MM.1S (cell line): ENCODE results near the gene USP54.

ENCODE experiments used
- DNase-seq: peaks from one replicate; pipeline ENCODE4 v3.0.0-alpha.2; 2015
- H2AFZ ChIP-seq: fragments of 300-600 bp; sonication (generic); 2 replicates; pipeline ENCODE4 v1.6.0; 2016; ENCODE audit warnings: antibody characterized with exemption, low read length
- H3F3A ChIP-seq: fragments of 300-600 bp; sonication (generic); 2 replicates; pipeline ENCODE4 v1.6.1; 2016; ENCODE audit warnings: mild to moderate bottlenecking, antibody characterized with exemption, low read length, moderate library complexity, mixed read lengths; ENCODE audit not compliant: insufficient read depth
- H3K27ac ChIP-seq: fragments of 300-600 bp; sonication (generic); 2 replicates; pipeline ENCODE4 v1.5.1; 2016; ENCODE audit warnings: mild to moderate bottlenecking, low read length
- H3K27me3 ChIP-seq: fragments of 300-600 bp; sonication (generic); replicated peaks from 2 replicates; pipeline ENCODE4 v1.6.0; 2016; ENCODE audit warnings: low read length; ENCODE audit not compliant: insufficient read depth
- H3K36me3 ChIP-seq: fragments of 300-600 bp; sonication (generic); replicated peaks from 2 replicates; pipeline ENCODE4 v1.6.1; 2016; ENCODE audit warnings: mild to moderate bottlenecking, low read length, mixed read lengths; ENCODE audit not compliant: insufficient read depth
- H3K4me1 ChIP-seq: fragments of 300-600 bp; sonication (generic); 2 replicates; pipeline ENCODE4 v1.6.1; 2016; ENCODE audit warnings: low read length, mixed read lengths
- H3K4me2 ChIP-seq: fragments of 300-600 bp; sonication (generic); 2 replicates; pipeline ENCODE4 v1.6.0; 2016; ENCODE audit warnings: low read depth, low read length
- H3K4me3 ChIP-seq: fragments of 300-600 bp; sonication (generic); 2 replicates; pipeline ENCODE4 v1.5.1; 2016; ENCODE audit warnings: low read length, mixed read lengths
- H3K79me2 ChIP-seq: fragments of 300-600 bp; sonication (generic); 2 replicates; pipeline ENCODE4 v1.6.1; 2016; ENCODE audit warnings: mixed run types, low read length, mixed read lengths
- H3K9ac ChIP-seq: fragments of 300-600 bp; sonication (generic); 2 replicates; pipeline ENCODE4 v1.6.1; 2016; ENCODE audit warnings: low read length, mixed read lengths
- H3K9me2 ChIP-seq: fragments of 300-600 bp; sonication (generic); replicated peaks from 2 replicates; pipeline ENCODE4 v1.6.1; 2016; ENCODE audit warnings: mild to moderate bottlenecking, low read length, mixed read lengths; ENCODE audit not compliant: insufficient read depth
- H3K9me3 ChIP-seq: fragments of 300-600 bp; sonication (generic); replicated peaks from 2 replicates; pipeline ENCODE4 v1.6.1; 2016; ENCODE audit warnings: mild to moderate bottlenecking, low read length, mixed read lengths; ENCODE audit not compliant: insufficient read depth
- H4K20me1 ChIP-seq: fragments of 300-600 bp; sonication (generic); 2 replicates; pipeline ENCODE4 v1.6.1; 2016; ENCODE audit warnings: mild to moderate bottlenecking, low read length, moderate library complexity, mixed read lengths; ENCODE audit not compliant: insufficient read depth
- CTCF ChIP-seq: fragments of 300-600 bp; sonication (generic); IDR thresholded peaks from 2 replicates; pipeline ENCODE4 v1.5.1; 2016; ENCODE audit warnings: antibody characterized with exemption, low read length, mixed read lengths
- EZH2 ChIP-seq: fragments of 300-600 bp; sonication (generic); optimal IDR thresholded peaks from 2 replicates; pipeline ENCODE3; 2017; ENCODE audit warnings: low read depth, mild to moderate bottlenecking, antibody characterized with exemption, low read length, mixed read lengths
- EZH2phosphoT487 ChIP-seq: fragments of 300-600 bp; sonication (generic); IDR thresholded peaks from 2 replicates; pipeline ENCODE4 v1.6.1; 2018; ENCODE audit warnings: antibody characterized with exemption, low read length

The USP54 gene

GRCh38 chr10:73597346-73597745 lies 6.2 kb upstream of the USP54 start:
- TF ChIP-seq EZH2 (no peak), CTCF (no peak), EZH2phosphoT487 (no peak)
- Histone ChIP-seq H3F3A (no peaks in the 10 kb centered on the region), H2AFZ (no peak overlapping the region), H3K36me3 (no peaks in the 10 kb centered on the region), H3K4me2 (no peak overlapping the region), H3K27ac (no peak overlapping the region), H3K9ac (no peak overlapping the region), H3K4me3 (no peak overlapping the region), H3K79me2 (no peaks in the 10 kb centered on the region), H3K27me3 (no peaks in the 10 kb centered on the region), H4K20me1 (no peaks in the 10 kb centered on the region), H3K4me1 (no peaks in the 10 kb centered on the region), H3K9me2 (no peaks in the 10 kb centered on the region), H3K9me3 (no peaks in the 10 kb centered on the region)
- DNase-seq = no peak

GRCh38 chr10:73593812-73594211 lies 2.7 kb upstream of the USP54 start:
- Histone ChIP-seq H3K4me2 (no peak overlapping the region), H3K36me3 (no peaks in the 10 kb centered on the region), H3K9ac (no peak overlapping the region), H3K9me2 (no peaks in the 10 kb centered on the region), H3K9me3 (no peaks in the 10 kb centered on the region), H3K27ac (no peak overlapping the region), H2AFZ (no peak overlapping the region), H4K20me1 (no peaks in the 10 kb centered on the region), H3K4me3 (no peak overlapping the region), H3K4me1 (no peaks in the 10 kb centered on the region), H3F3A (no peaks in the 10 kb centered on the region), H3K79me2 (no peaks in the 10 kb centered on the region), H3K27me3 (no peaks in the 10 kb centered on the region)
- DNase-seq = no peak
- TF ChIP-seq EZH2phosphoT487 (no peak), EZH2 (no peak), CTCF (no peak)

- Histone ChIP-seq H2AFZ (no peak overlapping the region), H3K9ac (no peak overlapping the region), H3K4me2 (no peak overlapping the region), H3F3A (no peaks in the 10 kb centered on the region), H3K4me1 (no peaks in the 10 kb centered on the region), H3K9me2 (no peaks in the 10 kb centered on the region), H3K9me3 (no peaks in the 10 kb centered on the region), H3K4me3 (no peak overlapping the region), H3K79me2 (no peaks in the 10 kb centered on the region), H3K27me3 (no peaks in the 10 kb centered on the region), H3K36me3 (no peaks in the 10 kb centered on the region), H3K27ac (no peak overlapping the region), H4K20me1 (no peaks in the 10 kb centered on the region)
- no peak for TF ChIP-seq EZH2
- no peak for TF ChIP-seq EZH2phosphoT487
- no peak for TF ChIP-seq CTCF
- no peak for DNase-seq
Observed at GRCh38 chr10:73593110-73593509, 2.0 kb upstream of the USP54 start.
